Esophagus muscularis mucosa (tissue), 4 donors: Measurements from ENCODE around the gene PTPN3.

Experiments used
- EP300 ChIP-seq: sonication (generic); formaldehyde crosslinking; IDR thresholded peaks from one replicate; pipeline ENCODE4 v1.6.1; 2017; ENCODE audit warnings: antibody characterized with exemption
- POLR2A ChIP-seq: fragments of 450-650 bp; IDR thresholded peaks from one replicate; pipeline ENCODE4 v1.6.1; 2017; ENCODE audit warnings: antibody characterized with exemption, moderate library complexity, mild to moderate bottlenecking, low read depth
- POLR2AphosphoS5 ChIP-seq, 2 donors: sonication (generic); formaldehyde crosslinking; IDR thresholded peaks; one replicate each; pipeline ENCODE4 v1.6.1; 2017; ENCODE audit warnings: antibody characterized with exemption in 2 of 2
- TF ChIP-seq, protein P1 (sequence below), 3 experiments: fragments of 200-600 bp in 2 of 3; fragments of 450-650 bp in 1 of 3; sonication (generic) in 2 of 3; IDR thresholded peaks; one replicate each; pipeline ENCODE4 v1.5.1; 2017 to 2019; ENCODE audit warnings: antibody characterized with exemption in 3 of 3, mild to moderate bottlenecking in 2 of 3, moderate library complexity in 1 of 3

GRCh38 chr9:109460576-109460975 lies 37.5 kb downstream of the PTPN3 start:
- TF ChIP-seq, protein P1, sequence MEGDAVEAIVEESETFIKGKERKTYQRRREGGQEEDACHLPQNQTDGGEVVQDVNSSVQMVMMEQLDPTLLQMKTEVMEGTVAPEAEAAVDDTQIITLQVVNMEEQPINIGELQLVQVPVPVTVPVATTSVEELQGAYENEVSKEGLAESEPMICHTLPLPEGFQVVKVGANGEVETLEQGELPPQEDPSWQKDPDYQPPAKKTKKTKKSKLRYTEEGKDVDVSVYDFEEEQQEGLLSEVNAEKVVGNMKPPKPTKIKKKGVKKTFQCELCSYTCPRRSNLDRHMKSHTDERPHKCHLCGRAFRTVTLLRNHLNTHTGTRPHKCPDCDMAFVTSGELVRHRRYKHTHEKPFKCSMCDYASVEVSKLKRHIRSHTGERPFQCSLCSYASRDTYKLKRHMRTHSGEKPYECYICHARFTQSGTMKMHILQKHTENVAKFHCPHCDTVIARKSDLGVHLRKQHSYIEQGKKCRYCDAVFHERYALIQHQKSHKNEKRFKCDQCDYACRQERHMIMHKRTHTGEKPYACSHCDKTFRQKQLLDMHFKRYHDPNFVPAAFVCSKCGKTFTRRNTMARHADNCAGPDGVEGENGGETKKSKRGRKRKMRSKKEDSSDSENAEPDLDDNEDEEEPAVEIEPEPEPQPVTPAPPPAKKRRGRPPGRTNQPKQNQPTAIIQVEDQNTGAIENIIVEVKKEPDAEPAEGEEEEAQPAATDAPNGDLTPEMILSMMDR (IDR thresholded peaks at IDR 0.05): no peak
- TF ChIP-seq POLR2AphosphoS5 (IDR thresholded peaks at IDR 0.05) (no peak), POLR2A (no peak), EP300 (no peak)
